H1 (cell line): ENCODE data around the gene ADK. TPM values are rescaled to one million over a fixed set of nuclear protein-coding genes. Genes with fewer than 3 reads are reported as not detected.

Experiments used
- CTCF ChIA-PET: fragments of 300-600 bp; sonication (Branson Sonifier 250); formaldehyde crosslinking; loops from one replicate; lab custom pipeline; 2021; ENCODE audit not compliant: partially characterized antibody; lab: Charles Lee
- POLR2A ChIA-PET: fragments of 300-600 bp; sonication (Branson Sonifier 250); formaldehyde crosslinking; loops from one replicate; lab custom pipeline; 2021; ENCODE audit warnings: inconsistent platforms; ENCODE audit not compliant: partially characterized antibody; lab: Charles Lee
- DNase-seq, 2 experiments: peaks; one replicate each; pipeline versions ENCODE4 v3.0.0 to v3.0.0-alpha.2; 2010 to 2022; ENCODE audit warnings: low spot score in 2 of 2, low read depth in 1 of 2, mixed read lengths in 1 of 2
- FAIRE-seq: peaks from 2 replicates; lab custom pipeline; 2011; peaks lifted over from hg19 to GRCh38; lab: Jason Lieb, UNC
- H2AFZ ChIP-seq: 2 replicates; pipeline ENCODE4 v1.8.1; 2012; ENCODE audit warnings: low read length, inconsistent platforms
- H2AK5ac ChIP-seq: 2 replicates; pipeline ENCODE4 v1.6.1; 2013; ENCODE audit warnings: low read depth, low read length
- H2BK120ac ChIP-seq: replicated peaks from 2 replicates; pipeline ENCODE3; 2013; ENCODE audit warnings: low read depth, low read length, inconsistent platforms
- H2BK12ac ChIP-seq: 2 replicates; pipeline ENCODE4 v1.6.1; 2013; ENCODE audit warnings: low read depth, low read length
- H2BK15ac ChIP-seq: 2 replicates; pipeline ENCODE4 v1.6.1; 2013; ENCODE audit warnings: low read length
- H2BK20ac ChIP-seq: 2 replicates; pipeline ENCODE4 v1.6.1; 2013; ENCODE audit warnings: low read length
- H2BK5ac ChIP-seq: 2 replicates; pipeline ENCODE4 v1.6.1; 2013; ENCODE audit warnings: low read depth, low read length
- H3K14ac ChIP-seq: 2 replicates; pipeline ENCODE4 v1.6.1; 2013; ENCODE audit warnings: inconsistent platforms; ENCODE audit not compliant: insufficient read length
- H3K18ac ChIP-seq: 2 replicates; pipeline ENCODE4 v1.6.1; 2013; ENCODE audit warnings: low read length; ENCODE audit errors: extremely low read depth
- H3K23ac ChIP-seq: 2 replicates; pipeline ENCODE4 v1.6.1; 2013; ENCODE audit warnings: inconsistent platforms; ENCODE audit not compliant: insufficient read length
- H3K23me2 ChIP-seq: 2 replicates; pipeline ENCODE4 v1.6.1; 2013; ENCODE audit warnings: low read depth, low read length
- H3K27ac ChIP-seq: 2 replicates; pipeline ENCODE4 v1.6.1; 2011; ENCODE audit warnings: low read depth, low read length, inconsistent platforms
- H3K27me3 ChIP-seq, 4 experiments: replicated peaks in 1 of 4; 1 replicate in 1 of 4; 2 replicates in 3 of 4; pipeline versions ENCODE4 v1.6.1 to v1.8.1; 2011 to 2013; ENCODE audit warnings: low read length in 3 of 4, mild to moderate bottlenecking in 3 of 4, inconsistent platforms in 2 of 4, mixed read lengths in 2 of 4, moderate library complexity in 1 of 4; ENCODE audit not compliant: control insufficient read depth in 3 of 4, insufficient read depth in 3 of 4; ENCODE audit errors: extremely low read depth in 1 of 4
- H3K36me3 ChIP-seq, 4 experiments: 2 replicates each; pipeline versions ENCODE4 v1.6.1 to v1.8.1; 2011 to 2013; ENCODE audit warnings: mild to moderate bottlenecking in 4 of 4, low read length in 3 of 4, moderate library complexity in 2 of 4, control low read depth in 1 of 4, inconsistent platforms in 1 of 4; ENCODE audit not compliant: insufficient read depth in 4 of 4, control insufficient read depth in 2 of 4
- H3K4ac ChIP-seq: replicated peaks from 2 replicates; pipeline ENCODE3; 2013; ENCODE audit warnings: low read length, low read depth, mixed read lengths, inconsistent platforms; ENCODE audit not compliant: insufficient read length
- H3K4me1 ChIP-seq, 4 experiments: replicated peaks in 1 of 4; 1 replicate in 1 of 4; 2 replicates in 3 of 4; pipeline versions ENCODE4 v1.6.1 to v1.8.1; 2011 to 2013; ENCODE audit warnings: low read length in 3 of 4, inconsistent platforms in 2 of 4, mixed read lengths in 1 of 4; ENCODE audit not compliant: insufficient read depth in 4 of 4, control insufficient read depth in 3 of 4
- H3K4me2 ChIP-seq, 2 experiments: 2 replicates each; pipeline versions ENCODE4 v1.6.1 to v1.8.1; 2011 to 2013; ENCODE audit warnings: low read depth in 2 of 2, low read length in 2 of 2, control low read depth in 1 of 2, inconsistent platforms in 1 of 2, mild to moderate bottlenecking in 1 of 2; ENCODE audit not compliant: insufficient read depth in 1 of 2
- H3K4me3 ChIP-seq, 4 experiments: fragments of 200-600, 300-600 bp in 1 of 4; sonication (generic), shearing (Covaris generic), sonication (Bioruptor Twin) in 1 of 4; 2 replicates each; pipeline versions ENCODE4 v1.5.1 to v1.8.1; 2011 to 2016; ENCODE audit warnings: low read length in 4 of 4, low read depth in 3 of 4, control low read depth in 2 of 4, inconsistent platforms in 2 of 4, mild to moderate bottlenecking in 2 of 4, mixed read lengths in 1 of 4, moderate library complexity in 1 of 4; ENCODE audit not compliant: insufficient read depth in 2 of 4; ENCODE audit errors: extremely low read depth in 1 of 4
- H3K56ac ChIP-seq: replicated peaks from 2 replicates; pipeline ENCODE3; 2013; ENCODE audit warnings: low read depth, mild to moderate bottlenecking, mixed read lengths, low read length, inconsistent platforms; ENCODE audit not compliant: insufficient read length
- H3K79me1 ChIP-seq: 2 replicates; pipeline ENCODE4 v1.6.1; 2013; ENCODE audit warnings: low read depth, low read length, control low read depth
- H3K79me2 ChIP-seq, 2 experiments: 2 replicates each; pipeline versions ENCODE4 v1.6.1 to v1.8.1; 2012 to 2013; ENCODE audit warnings: low read length in 2 of 2, mild to moderate bottlenecking in 2 of 2, inconsistent platforms in 1 of 2; ENCODE audit not compliant: insufficient read depth in 2 of 2, control insufficient read depth in 1 of 2
- H3K9ac ChIP-seq, 4 experiments: replicated peaks in 1 of 4; 1 replicate in 1 of 4; 2 replicates in 3 of 4; pipeline versions ENCODE4 v1.6.1 to v1.8.1; 2011 to 2013; ENCODE audit warnings: low read depth in 3 of 4, low read length in 3 of 4, control low read depth in 2 of 4, mild to moderate bottlenecking in 2 of 4, moderate library complexity in 2 of 4, inconsistent platforms in 1 of 4; ENCODE audit errors: extremely low read depth in 1 of 4
- H3K9me3 ChIP-seq, 2 experiments: 2 replicates each; pipeline versions ENCODE4 v1.6.1 to v1.8.1; 2012 to 2013; ENCODE audit warnings: mild to moderate bottlenecking in 2 of 2, moderate library complexity in 2 of 2, control low read depth in 1 of 2, inconsistent platforms in 1 of 2, low read depth in 1 of 2, low read length in 1 of 2, mixed read lengths in 1 of 2; ENCODE audit not compliant: insufficient read depth in 2 of 2
- H4K20me1 ChIP-seq, 2 experiments: replicated peaks in 1 of 2; 2 replicates each; pipeline versions ENCODE3 to v1.8.1; 2011 to 2013; ENCODE audit warnings: inconsistent platforms in 2 of 2, low read length in 2 of 2, mild to moderate bottlenecking in 1 of 2; ENCODE audit not compliant: insufficient read depth in 2 of 2, control insufficient read depth in 1 of 2
- H4K5ac ChIP-seq: 2 replicates; pipeline ENCODE4 v1.6.1; 2013; ENCODE audit warnings: low read length, low read depth, mixed read lengths, inconsistent platforms; ENCODE audit not compliant: insufficient read length
- H4K8ac ChIP-seq: 2 replicates; pipeline ENCODE4 v1.8.0; 2013; ENCODE audit warnings: mild to moderate bottlenecking, moderate library complexity, low read length, inconsistent platforms; ENCODE audit not compliant: insufficient read depth; ENCODE audit errors: extremely low read depth
- H4K91ac ChIP-seq: replicated peaks from 2 replicates; pipeline ENCODE3; 2013; ENCODE audit warnings: low read length, mixed read lengths, inconsistent platforms; ENCODE audit not compliant: insufficient read length
- CEBPB ChIP-seq: IDR thresholded peaks from 2 replicates; pipeline ENCODE4 v1.6.1; 2012; ENCODE audit warnings: low read depth, low read length
- GABPA ChIP-seq: IDR thresholded peaks from 2 replicates; pipeline ENCODE4 v1.6.1; 2011; ENCODE audit warnings: mild to moderate bottlenecking, low read length, moderate library complexity, borderline replicate concordance; ENCODE audit not compliant: insufficient read depth
- HDAC2 ChIP-seq, 2 experiments: fragments of 300-600 bp in 1 of 2; sonication (generic) in 1 of 2; IDR thresholded peaks; 2 replicates each; pipeline ENCODE4 v1.6.1; 2011 to 2012; ENCODE audit warnings: low read depth in 2 of 2, low read length in 2 of 2, mild to moderate bottlenecking in 2 of 2, moderate library complexity in 2 of 2, borderline replicate concordance in 1 of 2, inconsistent platforms in 1 of 2
- MAFK ChIP-seq: IDR thresholded peaks from 2 replicates; pipeline ENCODE4 v1.6.1; 2012; ENCODE audit warnings: low read depth, mild to moderate bottlenecking, improper control_type of control experiment, low read length
- SRF ChIP-seq: IDR thresholded peaks from 2 replicates; pipeline ENCODE4 v1.6.1; 2011; ENCODE audit warnings: mild to moderate bottlenecking, low read depth, low read length, moderate library complexity
- TEAD4 ChIP-seq: IDR thresholded peaks from 2 replicates; pipeline ENCODE4 v1.6.1; 2012; ENCODE audit warnings: low read depth, low read length, inconsistent platforms, mixed read lengths
- ZNF274 ChIP-seq: IDR thresholded peaks from 2 replicates; pipeline ENCODE4 v1.7.0; 2012; ENCODE audit warnings: low read length, borderline replicate concordance; ENCODE audit errors: extremely low read depth
- WGBS, 2 experiments: shearing (Covaris generic) in 1 of 2; methylation state at CpG; one replicate each; pipeline versions ENCODE4 v1.1.6 to v1.1.7; 2013 to 2015; ENCODE audit warnings: low lambda C conversion rate in 2 of 2, mixed read lengths in 2 of 2, inconsistent platforms in 1 of 2, low coverage in 1 of 2, missing lambda C conversion rate in 1 of 2; ENCODE audit not compliant: insufficient replicate concordance in 2 of 2, insufficient coverage in 1 of 2, insufficient read length in 1 of 2; ENCODE audit errors: extremely low coverage in 1 of 2, missing lambda C conversion rate in 1 of 2; 5-methylcytosine and 5-hydroxymethylcytosine counted together
- polyA plus RNA-seq, 7 experiments: library from polyadenylated mRNA; depleted of rRNA in 3 of 7; stranded (reverse) in 5 of 7; unstranded in 2 of 7; fragments of >200 nt in 5 of 7; fragments of 200-250 nt in 2 of 7; gene quantifications; 1 replicate in 5 of 7; 2 replicates in 1 of 7; 4 replicates in 1 of 7; pipeline versions ENCODE4 v1.2.1 to v1.2.3, GENCODE V29; 2011 to 2013; ENCODE audit warnings: missing spikeins in 2 of 7, mixed read lengths in 2 of 7
- total RNA-seq: library from RNA; stranded (reverse); fragmentation: NEBNext Ultra II Directional; extraction: Animal tissue kit (Norgen Biotek cat#: 25700); gene quantifications from 2 replicates; pipeline ENCODE4 v1.2.1, GENCODE V29; 2021

The ADK gene
- total and polyA plus RNA-seq, 2 of the 8 experiments (the other 6 are each of a cell fraction or from before 2014, with no cell fraction given): 12.3 to 42.4 TPM

GRCh38 chr10:74310652-74311257 is 159.7 kb downstream of the ADK start:
- no peaks in the 10 kb centered on the region for H3K9me3 ChIP-seq
- H2AK5ac ChIP-seq: no peak overlapping the region
- H3K4me2 ChIP-seq: peak overlapping the region; percentile 21 to 52; a peak in 3 of 4 replicates
- H2BK5ac ChIP-seq: no peak overlapping the region
- CTCF ChIA-PET: no interaction called here
- no peak overlapping the region for H3K18ac ChIP-seq
- H3K56ac ChIP-seq: no peak overlapping the region
- WGBS, 2 experiments: 63% methylated on average over 2 of the region's 2 CpGs; no CpG with 5 or more reads in 1 of the 2 experiments
- no peaks in the 10 kb centered on the region for H4K20me1 ChIP-seq
- no peak overlapping the region for H2BK120ac ChIP-seq
- H3K4ac ChIP-seq: no peak overlapping the region
- no peak overlapping the region for H3K27ac ChIP-seq
- POLR2A ChIA-PET: no interaction called here
- DNase-seq: no peak
- H3K4me3 ChIP-seq: peak overlapping the region in 1 of 4 experiments; percentile 33; a peak in 1 of 8 replicates
- no peak overlapping the region for H4K91ac ChIP-seq
- no peaks in the 10 kb centered on the region for H3K23me2 ChIP-seq
- no peak overlapping the region for H2BK12ac ChIP-seq
- H4K8ac ChIP-seq: no peak overlapping the region
- peaks cover 0 to 8% of the 10 kb centered on the region in 2 experiments; a peak in 2 of 4 replicates for H3K79me2 ChIP-seq
- no peak overlapping the region for H4K5ac ChIP-seq
- no peaks in the 10 kb centered on the region for H3K27me3 ChIP-seq
- TF ChIP-seq CEBPB: peak; percentile 53; the same call in 1 of the 2 replicates
- no peak for TF ChIP-seq TEAD4
- TF ChIP-seq GABPA: no peak
- no peak for TF ChIP-seq HDAC2 (IDR thresholded peaks at IDR 0.05; ENCODE audit: borderline replicate concordance in 1 of 2, low read depth in 2 of 2, low read length in 2 of 2)
- no peak for TF ChIP-seq ZNF274
- TF ChIP-seq MAFK: no peak
- no peak for TF ChIP-seq SRF
- H3K9ac ChIP-seq: no peak overlapping the region
- FAIRE-seq: no peak
- peaks cover 0 to 7% (median 0%) of the 10 kb centered on the region in 4 experiments; a peak in 1 of 7 replicates for H3K4me1 ChIP-seq
- H2BK20ac ChIP-seq: no peak overlapping the region
- H2BK15ac ChIP-seq: no peak overlapping the region
- H3K14ac ChIP-seq: no peak overlapping the region
- no peak overlapping the region for H2AFZ ChIP-seq
- no peak overlapping the region for H3K23ac ChIP-seq
- H3K79me1 ChIP-seq: no peaks in the 10 kb centered on the region
- no peaks in the 10 kb centered on the region for H3K36me3 ChIP-seq
